ENCODE data around the gene C2CD4B. TPM values are rescaled to one million over a fixed set of nuclear protein-coding genes. Genes with fewer than 3 reads are reported as not detected.

Gene C2CD4B
- polyA plus RNA-seq, 3 donors, result 0.05 TPM; not detected in 2

GRCh38 chr15:62163397-62164013, 1.6 kb downstream of the C2CD4B start:
- intact Hi-C loops (cut with micrococcal nuclease), result no loop called here
- Histone ChIP-seq H3K27ac (ENCODE audit: low read depth in 1 of 2, low read length in 2 of 2) (no peak overlapping the region), H3K9ac (ENCODE audit: insufficient read depth, low read length, poor library complexity, severe bottlenecking) (no peak overlapping the region), H3K79me2 (ENCODE audit: insufficient read depth, low read length) (no peaks in the 10 kb centered on the region), H3K9me3 (replicated peaks in 1 of 2; ENCODE audit: control insufficient read depth in 1 of 2, insufficient read depth in 1 of 2, low read length in 2 of 2) (peaks cover 0 to 5% of the 10 kb centered on the region in 2 donors), H3K4me3 (replicated peaks in 1 of 3; ENCODE audit: low read depth in 2 of 3, low read length in 3 of 3) (no peak overlapping the region), H4K20me1 (ENCODE audit: insufficient read depth, low read length) (no peaks in the 10 kb centered on the region), H2AFZ (ENCODE audit: insufficient read depth, low read depth, low read length, poor library complexity, severe bottlenecking) (no peak overlapping the region), H3K4me2 (replicated peaks; ENCODE audit: extremely low read depth, low read length, poor library complexity, severe bottlenecking) (no peak overlapping the region), H3K4me1 (ENCODE audit: control insufficient read depth in 1 of 2, insufficient read depth in 2 of 2, low read length in 2 of 2) (peaks cover 0 to 14% of the 10 kb centered on the region in 2 donors), H3K36me3 (replicated peaks in 1 of 2; ENCODE audit: control insufficient read depth in 1 of 2, insufficient read depth in 2 of 2, low read length in 2 of 2) (no peaks in the 10 kb centered on the region), H3K27me3 (ENCODE audit: control insufficient read depth in 2 of 2, insufficient read depth in 2 of 2, low read length in 2 of 2) (peaks cover 67 to 73% of the 10 kb centered on the region in 2 donors)
- peaks cover 0 to 3% of the 10 kb centered on the region in 2 donors for H3K36me3 Mint-ChIP-seq
- no peak for DNase-seq
- peaks cover 52 to 78% (median 64%) of the 10 kb centered on the region in 3 donors for H3K27me3 Mint-ChIP-seq (ENCODE audit: low read depth in 3 of 3)
- H3K4me1 Mint-ChIP-seq, result peaks cover 19% of the 10 kb centered on the region
- TF ChIP-seq CTCF (IDR thresholded peaks at IDR 0.05), result no peak
- H3K27ac Mint-ChIP-seq, result no peak overlapping the region
- peaks cover 0 to 18% (median 12%) of the 10 kb centered on the region in 7 donors for H3K9me3 Mint-ChIP-seq
- 18% methylated on average over 20 of the region's 29 CpGs for whole genome bisulfite sequencing (ENCODE audit: insufficient coverage)
- peak overlapping the region in 1 of 2 donors; percentile 81 for H3K4me3 Mint-ChIP-seq

- no peak overlapping the region for H3K9ac ChIP-seq (ENCODE audit: insufficient read depth, low read length, poor library complexity, severe bottlenecking)
Measured at GRCh38 chr15:62153228-62153627, 11.9 kb downstream of the C2CD4B start.

More at GRCh38 chr15:62153228-62153627, 11.9 kb downstream of the C2CD4B start:
- Histone ChIP-seq H3K9me3 (replicated peaks in 1 of 2; ENCODE audit: control insufficient read depth in 1 of 2, insufficient read depth in 1 of 2, low read length in 2 of 2) (no peaks in the 10 kb centered on the region), H3K27ac (ENCODE audit: low read depth in 1 of 2, low read length in 2 of 2) (no peak overlapping the region), H3K4me2 (replicated peaks; ENCODE audit: extremely low read depth, low read length, poor library complexity, severe bottlenecking) (no peak overlapping the region), H3K4me3 (replicated peaks in 1 of 3; ENCODE audit: low read depth in 2 of 3, low read length in 3 of 3) (no peak overlapping the region), H3K36me3 (replicated peaks in 1 of 2; ENCODE audit: control insufficient read depth in 1 of 2, insufficient read depth in 2 of 2, low read length in 2 of 2) (no peaks in the 10 kb centered on the region), H3K79me2 (ENCODE audit: insufficient read depth, low read length) (no peaks in the 10 kb centered on the region), H2AFZ (ENCODE audit: insufficient read depth, low read depth, low read length, poor library complexity, severe bottlenecking) (no peak overlapping the region), H4K20me1 (ENCODE audit: insufficient read depth, low read length) (no peaks in the 10 kb centered on the region), H3K27me3 (ENCODE audit: control insufficient read depth in 2 of 2, insufficient read depth in 2 of 2, low read length in 2 of 2) (no peaks in the 10 kb centered on the region), H3K4me1 (ENCODE audit: control insufficient read depth in 1 of 2, insufficient read depth in 2 of 2, low read length in 2 of 2) (no peaks in the 10 kb centered on the region)
- H3K4me3 Mint-ChIP-seq, result no peak overlapping the region
- intact Hi-C loops (cut with micrococcal nuclease), result no loop called here
- H3K27ac Mint-ChIP-seq, result no peak overlapping the region
- no peak for DNase-seq
- TF ChIP-seq CTCF (IDR thresholded peaks at IDR 0.05), result no peak
- WGBS (ENCODE audit: insufficient coverage), result no CpG with 5 or more reads among the region's 4 CpGs
- peaks cover 5 to 10% (median 9%) of the 10 kb centered on the region in 3 donors for H3K27me3 Mint-ChIP-seq (ENCODE audit: low read depth in 3 of 3)
- H3K9me3 Mint-ChIP-seq, result peaks cover 0 to 8% (median 7%) of the 10 kb centered on the region in 7 donors
- no peaks in the 10 kb centered on the region for H3K36me3 Mint-ChIP-seq
- no peaks in the 10 kb centered on the region for H3K4me1 Mint-ChIP-seq
